ENCODE results near the gene RGPD4.
"Not testable (repeated sequence)": the region's sequence is repeated elsewhere in the genome, so short reads cannot be mapped to it uniquely, and the experiment has no call there.

The RGPD4 gene

GRCh38 chr2:107826749-107827148, at the start of gene RGPD4:
Gene RGPD4, plus strand, starts transcription at chr2:107826892. Its CDS starts 122 bp downstream, at chr2:107827014.
- DNase-seq (ENCODE audit: low spot score): not testable (repeated sequence)

- no peak for DNase-seq (ENCODE audit: low spot score)
Observed at GRCh38 chr2:107777974-107778373, 48.7 kb upstream of the RGPD4 start.

- DNase-seq (ENCODE audit: low spot score): no peak
Observed at GRCh38 chr2:107785756-107786155, 40.9 kb upstream of the RGPD4 start.

GRCh38 chr2:107790837-107791236, 35.9 kb upstream of the RGPD4 start:
- no peak for DNase-seq (ENCODE audit: low spot score)

- DNase-seq (ENCODE audit: low spot score): no peak
Observed at GRCh38 chr2:107801498-107801897, 25.2 kb upstream of the RGPD4 start.

GRCh38 chr2:107804608-107805498, 21.8 kb upstream of the RGPD4 start:
- DNase-seq (ENCODE audit: low spot score): no peak

- no peak for DNase-seq (ENCODE audit: low spot score)
Observed at GRCh38 chr2:107806901-107807300, 19.8 kb upstream of the RGPD4 start.

- no peak for DNase-seq (ENCODE audit: low spot score)
Observed at GRCh38 chr2:107807988-107808387, 18.7 kb upstream of the RGPD4 start.

- DNase-seq (ENCODE audit: low spot score): no peak
Observed at GRCh38 chr2:107808959-107809358, 17.7 kb upstream of the RGPD4 start.

- no peak for DNase-seq (ENCODE audit: low spot score)
Observed at GRCh38 chr2:107809835-107810234, 16.9 kb upstream of the RGPD4 start.

GRCh38 chr2:107810734-107811133, 16.0 kb upstream of the RGPD4 start:
- no peak for DNase-seq (ENCODE audit: low spot score)

GRCh38 chr2:107811411-107811810, 15.3 kb upstream of the RGPD4 start:
- no peak for DNase-seq (ENCODE audit: low spot score)

- no peak for DNase-seq (ENCODE audit: low spot score)
Observed at GRCh38 chr2:107812006-107812405, 14.7 kb upstream of the RGPD4 start.

GRCh38 chr2:107817378-107817777, 9.3 kb upstream of the RGPD4 start:
- no peak for DNase-seq (ENCODE audit: low spot score)

GRCh38 chr2:107822302-107822701, 4.4 kb upstream of the RGPD4 start:
- no peak for DNase-seq (ENCODE audit: low spot score)

GRCh38 chr2:107824451-107825205, 2.1 kb upstream of the RGPD4 start:
- DNase-seq (ENCODE audit: low spot score): no peak

- DNase-seq (ENCODE audit: low spot score): no peak
Observed at GRCh38 chr2:107825206-107825563, 1.5 kb upstream of the RGPD4 start.

GRCh38 chr2:107829514-107829913, 2.8 kb downstream of the RGPD4 start:
- not testable (repeated sequence) for DNase-seq (ENCODE audit: low spot score)

GRCh38 chr2:107833152-107833551, 6.5 kb downstream of the RGPD4 start:
- DNase-seq (ENCODE audit: low spot score): not testable (repeated sequence)

GRCh38 chr2:107833618-107834017, 6.9 kb downstream of the RGPD4 start:
- not testable (repeated sequence) for DNase-seq (ENCODE audit: low spot score)

- not testable (repeated sequence) for DNase-seq (ENCODE audit: low spot score)
Observed at GRCh38 chr2:107916121-107916520, 89.4 kb downstream of the RGPD4 start.

GRCh38 chr2:107916696-107917370, 90.1 kb downstream of the RGPD4 start:
- DNase-seq (ENCODE audit: low spot score): not testable (repeated sequence)

All from left forelimb (tissue), 1 donor.